ENCODE results near the gene EEF1A2. TPM values are rescaled to one million over a fixed set of nuclear protein-coding genes. Genes with fewer than 3 reads are reported as not detected.

Gene EEF1A2
- total and polyA plus RNA-seq, 12 donors: 59.5 to 407 (median 139) TPM

- no peaks in the 10 kb centered on the region for H3K9me3 ChIP-seq (replicated peaks in 1 of 3)
- H3K27ac ChIP-seq: peak overlapping the region in 1 of 5 donors; percentile 78
- intact Hi-C loops (cut with DNase I): no loop called here
- no peak for DNase-seq
- peaks cover 8 to 16% of the 10 kb centered on the region in 2 donors for H3K4me1 ChIP-seq (replicated peaks in 1 of 2)
- no peak overlapping the region for H3K4me3 ChIP-seq
- H3K27me3 ChIP-seq: no peaks in the 10 kb centered on the region
- TF ChIP-seq POLR2A (IDR thresholded peaks at IDR 0.05): no peak
- TF ChIP-seq, protein P1, sequence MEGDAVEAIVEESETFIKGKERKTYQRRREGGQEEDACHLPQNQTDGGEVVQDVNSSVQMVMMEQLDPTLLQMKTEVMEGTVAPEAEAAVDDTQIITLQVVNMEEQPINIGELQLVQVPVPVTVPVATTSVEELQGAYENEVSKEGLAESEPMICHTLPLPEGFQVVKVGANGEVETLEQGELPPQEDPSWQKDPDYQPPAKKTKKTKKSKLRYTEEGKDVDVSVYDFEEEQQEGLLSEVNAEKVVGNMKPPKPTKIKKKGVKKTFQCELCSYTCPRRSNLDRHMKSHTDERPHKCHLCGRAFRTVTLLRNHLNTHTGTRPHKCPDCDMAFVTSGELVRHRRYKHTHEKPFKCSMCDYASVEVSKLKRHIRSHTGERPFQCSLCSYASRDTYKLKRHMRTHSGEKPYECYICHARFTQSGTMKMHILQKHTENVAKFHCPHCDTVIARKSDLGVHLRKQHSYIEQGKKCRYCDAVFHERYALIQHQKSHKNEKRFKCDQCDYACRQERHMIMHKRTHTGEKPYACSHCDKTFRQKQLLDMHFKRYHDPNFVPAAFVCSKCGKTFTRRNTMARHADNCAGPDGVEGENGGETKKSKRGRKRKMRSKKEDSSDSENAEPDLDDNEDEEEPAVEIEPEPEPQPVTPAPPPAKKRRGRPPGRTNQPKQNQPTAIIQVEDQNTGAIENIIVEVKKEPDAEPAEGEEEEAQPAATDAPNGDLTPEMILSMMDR (IDR thresholded peaks at IDR 0.05): no peak
- H3K36me3 ChIP-seq (replicated peaks in 1 of 2): no peaks in the 10 kb centered on the region
- WGBS, 4 donors: 70 to 90% (median 81%) methylated on average over 19 to 27 of the region's 27 CpGs
Measured at GRCh38 chr20:63500902-63501817, 2.3 kb upstream of the EEF1A2 start.

- Histone ChIP-seq H3K4me1 (replicated peaks in 1 of 2) (peaks cover 8 to 16% of the 10 kb centered on the region in 2 donors), H3K27me3 (no peaks in the 10 kb centered on the region), H3K9me3 (replicated peaks in 1 of 3) (no peaks in the 10 kb centered on the region), H3K27ac (no peak overlapping the region), H3K4me3 (no peak overlapping the region), H3K36me3 (replicated peaks in 1 of 2) (no peaks in the 10 kb centered on the region)
- intact Hi-C loops (cut with DNase I): no loop called here
- WGBS, 4 donors: 86 to 100% (median 90%) methylated on average over 3 to 24 of the region's 24 CpGs
- TF ChIP-seq POLR2A (IDR thresholded peaks at IDR 0.05): no peak
- TF ChIP-seq, protein P1 (IDR thresholded peaks at IDR 0.05): no peak
- peak in 2 of 7 donors; percentile 9 to 14 for DNase-seq
Measured at GRCh38 chr20:63500151-63500901, 1.4 kb upstream of the EEF1A2 start.

DNA sequence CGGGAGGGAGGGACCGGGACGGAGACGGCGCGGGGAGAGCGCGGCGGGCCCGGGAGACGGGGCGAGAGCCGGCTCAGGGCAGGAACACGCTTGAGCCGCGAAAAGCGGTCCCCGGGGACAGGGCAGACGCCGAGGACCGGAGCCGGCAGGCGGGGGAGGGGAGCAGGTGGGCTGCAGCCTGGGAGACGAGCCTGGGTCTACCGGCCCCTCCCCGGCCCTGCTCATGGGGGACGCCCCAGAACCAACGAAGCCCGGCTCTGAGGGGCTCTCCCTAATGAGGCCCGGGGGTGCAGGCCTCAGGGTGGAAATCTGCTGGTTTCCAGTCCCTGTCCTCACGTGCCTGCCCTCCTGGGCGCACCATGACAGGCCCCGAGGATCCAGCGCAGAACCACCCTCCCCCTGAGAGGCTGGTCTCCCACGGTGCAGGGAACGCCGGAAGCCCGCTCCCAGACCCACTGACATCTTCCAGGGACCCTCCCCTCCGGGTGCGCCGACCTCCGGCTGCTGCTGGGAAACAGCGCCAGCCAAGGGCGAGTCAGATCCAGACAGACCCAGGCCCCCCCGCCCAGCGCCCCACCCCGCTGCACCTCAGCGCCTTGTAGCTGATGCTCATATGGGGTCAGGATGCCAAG lies 571 bp upstream of the EEF1A2 start:
- H3K27ac ChIP-seq: peak overlapping the region in 1 of 5 donors; percentile 38
- 16 to 31% (median 20%) methylated on average over 5 to 48 of the region's 48 CpGs for WGBS, 4 donors
- peak in 2 of 7 donors; percentile 7 to 18 for DNase-seq

More for the DNA sequence above, 571 bp upstream of the EEF1A2 start:
- Histone ChIP-seq H3K27me3 (no peaks in the 10 kb centered on the region), H3K4me3 (peak overlapping the region in 1 of 4 donors; percentile 74), H3K4me1 (replicated peaks in 1 of 2) (peaks cover 8 to 16% of the 10 kb centered on the region in 2 donors), H3K9me3 (replicated peaks in 1 of 3) (no peaks in the 10 kb centered on the region), H3K36me3 (replicated peaks in 1 of 2) (no peaks in the 10 kb centered on the region)
- TF ChIP-seq, protein P1 (IDR thresholded peaks at IDR 0.05): no peak
- no peak for TF ChIP-seq POLR2A (IDR thresholded peaks at IDR 0.05)
- intact Hi-C loops (cut with DNase I): no loop called here
